IMR-90 (cell line): Measurements from ENCODE around the gene DAPK1. TPM values are rescaled to one million over a fixed set of nuclear protein-coding genes. Genes with fewer than 3 reads are reported as not detected.

Experiments used
- ATAC-seq: fragments of 200-7000 bp; cut with Tn5 transposase; 2 replicates; pipeline ENCODE4 v1.9.1; 2020; ENCODE audit warnings: low read depth, mild to moderate bottlenecking, moderate library complexity
- BruUV-seq: library from RNA; stranded (reverse); fragments of 400-500 nt; replicated peaks from 2 replicates; lab custom pipeline; 2021; lab: Mats Ljungman, UMichigan
- CTCF ChIA-PET: fragments of 300-600 bp; formaldehyde crosslinking; extraction: SDS; loops from one replicate; lab custom pipeline; 2021; ENCODE audit warnings: antibody characterized with exemption; lab: Yijun Ruan, JAX
- POLR2A ChIA-PET: fragments of 300-600 bp; sonication (Branson Sonifier 250); formaldehyde crosslinking; loops from one replicate; lab custom pipeline; 2022; ENCODE audit warnings: antibody characterized with exemption; ENCODE audit not compliant: unreplicated experiment; lab: Charles Lee
- DNase-seq: peaks from one replicate; pipeline ENCODE4 v3.0.0; 2013
- H2AFZ ChIP-seq: replicated peaks from 2 replicates; pipeline ENCODE3; 2013; ENCODE audit warnings: low read length, mild to moderate bottlenecking; ENCODE audit not compliant: poor library complexity
- H2AK5ac ChIP-seq: 2 replicates; pipeline ENCODE4 v1.6.1; 2013; ENCODE audit warnings: low read depth, low read length, inconsistent platforms
- H2AK9ac ChIP-seq: replicated peaks from 2 replicates; pipeline ENCODE3; 2013; ENCODE audit warnings: mild to moderate bottlenecking, low read depth, low read length, moderate library complexity; ENCODE audit not compliant: poor library complexity
- H2BK120ac ChIP-seq: 2 replicates; pipeline ENCODE4 v1.6.1; 2013; ENCODE audit warnings: low read depth, low read length, inconsistent platforms
- H2BK15ac ChIP-seq: 3 replicates; pipeline ENCODE4 v1.6.1; 2013; ENCODE audit warnings: low read depth, low read length, inconsistent platforms
- H2BK20ac ChIP-seq: 2 replicates; pipeline ENCODE4 v1.6.1; 2013; ENCODE audit warnings: low read depth, mild to moderate bottlenecking, inconsistent platforms, low read length, moderate library complexity
- H2BK5ac ChIP-seq: 2 replicates; pipeline ENCODE4 v1.6.1; 2013; ENCODE audit warnings: mild to moderate bottlenecking, low read depth, low read length, inconsistent platforms; ENCODE audit not compliant: poor library complexity, severe bottlenecking
- H3K14ac ChIP-seq: replicated peaks from 2 replicates; pipeline ENCODE4 v1.6.1; 2013; ENCODE audit warnings: low read depth, low read length, inconsistent platforms
- H3K18ac ChIP-seq: 2 replicates; pipeline ENCODE4 v1.6.1; 2013; ENCODE audit warnings: low read depth, low read length, control low read depth
- H3K23ac ChIP-seq: 2 replicates; pipeline ENCODE4 v1.6.1; 2013; ENCODE audit warnings: low read depth, low read length, inconsistent platforms
- H3K27ac ChIP-seq: 2 replicates; pipeline ENCODE4 v1.5.1; 2013; ENCODE audit warnings: mild to moderate bottlenecking, control low read depth, low read length; ENCODE audit not compliant: insufficient read depth
- H3K27me3 ChIP-seq: 2 replicates; pipeline ENCODE4 v1.6.1; 2013; ENCODE audit warnings: low read length; ENCODE audit not compliant: control insufficient read depth, insufficient read depth
- H3K36me3 ChIP-seq: 2 replicates; pipeline ENCODE4 v1.6.1; 2013; ENCODE audit warnings: low read length, mixed read lengths; ENCODE audit not compliant: control insufficient read depth, insufficient read depth
- H3K4ac ChIP-seq: 2 replicates; pipeline ENCODE4 v1.6.1; 2013; ENCODE audit warnings: low read depth, low read length, inconsistent platforms
- H3K4me1 ChIP-seq: 2 replicates; pipeline ENCODE4 v1.6.1; 2013; ENCODE audit warnings: low read length, mixed read lengths; ENCODE audit not compliant: control insufficient read depth, insufficient read depth
- H3K4me2 ChIP-seq: 2 replicates; pipeline ENCODE4 v1.6.1; 2013; ENCODE audit warnings: low read depth, mild to moderate bottlenecking, control low read depth, low read length, moderate library complexity
- H3K4me3 ChIP-seq: 2 replicates; pipeline ENCODE4 v1.5.1; 2013; ENCODE audit warnings: low read depth, mild to moderate bottlenecking, control low read depth, low read length, moderate library complexity; ENCODE audit not compliant: insufficient read depth
- H3K56ac ChIP-seq: 2 replicates; pipeline ENCODE4 v1.6.1; 2013; ENCODE audit warnings: low read length, inconsistent platforms; ENCODE audit not compliant: insufficient read depth; ENCODE audit errors: extremely low read depth
- H3K79me1 ChIP-seq, 2 experiments: 2 replicates each; pipeline ENCODE4 v1.6.1; 2013; ENCODE audit warnings: low read length in 2 of 2, inconsistent platforms in 1 of 2, low read depth in 1 of 2
- H3K9ac ChIP-seq: 2 replicates; pipeline ENCODE4 v1.6.1; 2013; ENCODE audit warnings: low read depth, low read length, control low read depth
- H3K9me1 ChIP-seq: 2 replicates; pipeline ENCODE4 v1.6.1; 2013; ENCODE audit warnings: low read length, inconsistent platforms; ENCODE audit not compliant: insufficient read depth
- H3K9me3 ChIP-seq: 2 replicates; pipeline ENCODE4 v1.6.1; 2013; ENCODE audit warnings: low read length; ENCODE audit not compliant: control insufficient read depth, insufficient read depth
- H4K20me1 ChIP-seq: 2 replicates; pipeline ENCODE4 v1.6.1; 2013; ENCODE audit warnings: low read length, inconsistent platforms; ENCODE audit not compliant: insufficient read depth
- H4K5ac ChIP-seq: 2 replicates; pipeline ENCODE4 v1.6.1; 2013; ENCODE audit warnings: mild to moderate bottlenecking, low read depth, low read length, control low read depth
- H4K8ac ChIP-seq, 2 experiments: 2 replicates each; pipeline ENCODE4 v1.6.1; 2013; ENCODE audit warnings: low read depth in 2 of 2, low read length in 2 of 2, control low read depth in 1 of 2, inconsistent platforms in 1 of 2
- H4K91ac ChIP-seq: 2 replicates; pipeline ENCODE4 v1.6.1; 2013; ENCODE audit warnings: low read depth, low read length, inconsistent platforms; ENCODE audit not compliant: insufficient read depth
- BHLHE40 ChIP-seq: fragments of 150-350 bp; IDR thresholded peaks from 2 replicates; pipeline ENCODE4 v1.6.1; 2016; ENCODE audit warnings: mild to moderate bottlenecking, low read depth, low read length
- CEBPB ChIP-seq: IDR thresholded peaks from 2 replicates; pipeline ENCODE4 v1.6.1; 2012; ENCODE audit warnings: low read depth, low read length, improper control_type of control experiment
- CHD1 ChIP-seq: IDR thresholded peaks from 2 replicates; pipeline ENCODE4 v1.6.1; 2012; ENCODE audit warnings: low read depth, low read length, improper control_type of control experiment
- ELK1 ChIP-seq: fragments of 150-350 bp; IDR thresholded peaks from 2 replicates; pipeline ENCODE4 v1.6.1; 2016; ENCODE audit warnings: low read depth, mild to moderate bottlenecking, low read length, moderate library complexity, borderline replicate concordance
- FOS ChIP-seq: fragments of 150-350 bp; IDR thresholded peaks from 2 replicates; pipeline ENCODE4 v1.6.1; 2016; ENCODE audit warnings: low read depth, low read length
- MAFK ChIP-seq: IDR thresholded peaks from 2 replicates; pipeline ENCODE4 v1.6.1; 2012; ENCODE audit warnings: low read depth, low read length, improper control_type of control experiment
- MAZ ChIP-seq: IDR thresholded peaks from 2 replicates; pipeline ENCODE4 v1.6.1; 2012; ENCODE audit warnings: low read depth, mild to moderate bottlenecking, low read length, improper control_type of control experiment, moderate library complexity, borderline replicate concordance
- MXI1 ChIP-seq: IDR thresholded peaks from 2 replicates; pipeline ENCODE4 v1.6.1; 2012; ENCODE audit warnings: low read depth, mild to moderate bottlenecking, low read length, moderate library complexity, borderline replicate concordance
- NFE2L2 ChIP-seq: fragments of 150-350 bp; IDR thresholded peaks from 2 replicates; pipeline ENCODE4 v1.6.1; 2016; ENCODE audit warnings: low read depth, mild to moderate bottlenecking, low read length
- POLR2A ChIP-seq: IDR thresholded peaks from 2 replicates; pipeline ENCODE4 v1.6.1; 2012; ENCODE audit warnings: mild to moderate bottlenecking, low read depth, low read length
- RAD21 ChIP-seq: IDR thresholded peaks from 2 replicates; pipeline ENCODE4 v1.6.1; 2012; ENCODE audit warnings: low read length, improper control_type of control experiment
- RCOR1 ChIP-seq: IDR thresholded peaks from 2 replicates; pipeline ENCODE4 v1.6.1; 2012; ENCODE audit warnings: mild to moderate bottlenecking, low read length, improper control_type of control experiment; ENCODE audit not compliant: insufficient replicate concordance
- RFX5 ChIP-seq: IDR thresholded peaks from 2 replicates; pipeline ENCODE4 v1.8.0; 2012; ENCODE audit warnings: low read depth, mild to moderate bottlenecking, low read length, moderate library complexity
- SMC3 ChIP-seq: fragments of 150-350 bp; IDR thresholded peaks from 2 replicates; pipeline ENCODE4 v1.6.1; 2016; ENCODE audit warnings: low read depth, mild to moderate bottlenecking, antibody characterized with exemption, low read length, moderate library complexity
- WGBS, 2 experiments: methylation state at CpG; one replicate each; pipeline versions ENCODE4 v1.1.5 to v1.1.7; 2013; ENCODE audit warnings: missing lambda C conversion rate in 2 of 2; ENCODE audit not compliant: insufficient read length in 1 of 2; ENCODE audit errors: extremely low coverage in 2 of 2; 5-methylcytosine and 5-hydroxymethylcytosine counted together
- dilution Hi-C: fragments of 300-500 bp; cut with HindIII; formaldehyde crosslinking; loops from one replicate; pipeline ENCODE4 v1.14.3; 2018; ENCODE audit warnings: low sequenced_read_pairs; ENCODE audit not compliant: unreplicated experiment
- in situ Hi-C: fragments of 300-500 bp; cut with MboI; formaldehyde crosslinking; loops from 3 replicates; pipeline ENCODE4 v1.14.3; 2019; ENCODE audit warnings: low sequenced_read_pairs, inconsistent platforms, mixed read lengths
- intact Hi-C: fragments of 100-400 bp; cut with micrococcal nuclease; formaldehyde crosslinking; loops from 2 replicates; pipeline ENCODE4 v1.10.0; 2022
- polyA plus RNA-seq, 3 experiments: library from polyadenylated mRNA; depleted of rRNA; stranded (reverse); fragments of >200 nt; gene quantifications; 2 replicates each; pipeline ENCODE4 v1.2.3, GENCODE V29; 2012; ENCODE audit warnings: low replicate concordance in 1 of 3
- total RNA-seq: library from RNA; depleted of rRNA; stranded (reverse); fragments of >200 nt; gene quantifications from 2 replicates; pipeline ENCODE4 v1.2.3, GENCODE V29; 2012
- TF ChIP-seq, protein P1 (sequence below): fragments of 150-350 bp; IDR thresholded peaks from 2 replicates; pipeline ENCODE4 v1.6.1; 2017; ENCODE audit warnings: mild to moderate bottlenecking, antibody characterized with exemption, low read length, low read depth
- TF ChIP-seq, protein P2 (sequence below): conservative IDR thresholded peaks from 2 replicates; pipeline ENCODE4 v1.5.1; 2012; ENCODE audit warnings: mild to moderate bottlenecking, low read depth, low read length, improper control_type of control experiment

DAPK1 gene
- total and polyA plus RNA-seq, 2 of the 4 experiments (the other 2 are of a cell fraction): under 0.01 to 0.03 TPM

DNA sequence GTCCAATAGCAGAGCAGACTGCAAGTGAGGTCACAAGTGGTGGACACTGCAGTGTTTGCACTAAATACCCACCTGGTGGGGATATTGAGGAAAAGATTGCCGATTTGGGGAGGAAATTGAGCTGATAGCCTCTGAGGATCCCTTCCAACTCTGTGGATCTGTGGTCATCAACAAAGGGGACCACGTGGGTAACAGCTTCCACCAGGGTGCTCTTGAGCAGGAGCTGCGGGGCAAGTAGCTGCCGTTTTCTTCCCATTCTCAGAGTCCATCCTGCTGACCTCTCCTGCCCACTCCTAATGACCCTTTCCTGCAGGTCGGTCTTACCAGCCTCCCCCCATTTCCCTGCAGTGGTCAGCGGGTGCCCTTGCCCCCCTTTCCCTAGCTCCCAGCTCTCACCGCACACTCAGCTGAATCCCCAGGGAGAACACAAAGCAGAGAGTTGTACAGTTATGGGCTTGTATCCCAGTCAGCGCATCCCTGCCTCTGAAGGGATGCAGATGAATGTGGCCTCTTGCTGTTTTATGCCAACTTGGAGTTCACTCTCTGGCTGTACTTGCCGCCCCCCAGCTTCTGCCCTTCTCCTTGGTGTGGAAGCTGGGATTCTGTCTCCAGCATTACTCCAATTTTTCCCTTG is 18.0 kb downstream of the DAPK1 start:
- WGBS, 2 experiments: no CpG with 5 or more reads among the region's 9 CpGs
- Histone ChIP-seq H2BK120ac (no peak overlapping the region), H3K56ac (no peak overlapping the region), H3K4me2 (no peak overlapping the region), H4K91ac (no peak overlapping the region), H3K4me1 (no peaks in the 10 kb centered on the region), H3K9ac (no peak overlapping the region), H3K9me1 (no peaks in the 10 kb centered on the region), H3K36me3 (no peaks in the 10 kb centered on the region), H3K14ac (no peak overlapping the region), H4K20me1 (no peaks in the 10 kb centered on the region), H3K27me3 (no peaks in the 10 kb centered on the region), H3K4ac (no peak overlapping the region), H3K27ac (no peak overlapping the region), H2BK5ac (no peak overlapping the region), H2BK15ac (no peak overlapping the region), H4K5ac (no peak overlapping the region), H3K18ac (no peak overlapping the region), H3K23ac (no peak overlapping the region), H2BK20ac (no peak overlapping the region), H2AK9ac (no peak overlapping the region), H2AFZ (no peak overlapping the region), H3K9me3 (peaks cover 3% of the 10 kb centered on the region; the same call in 1 of the 2 replicates), H2AK5ac (no peak overlapping the region), H3K79me1 (no peaks in the 10 kb centered on the region), H4K8ac (no peak overlapping the region), H3K4me3 (no peak overlapping the region)
- in situ Hi-C loops: no loop called here
- dilution Hi-C loops: no loop called here
- no peak for DNase-seq
- ChIA-PET POLR2A (no interaction called here), CTCF (no interaction called here)
- intact Hi-C loops: no loop called here
- BruUV-seq: no TSS peak
- no peak for ATAC-seq
- TF ChIP-seq, protein P1, sequence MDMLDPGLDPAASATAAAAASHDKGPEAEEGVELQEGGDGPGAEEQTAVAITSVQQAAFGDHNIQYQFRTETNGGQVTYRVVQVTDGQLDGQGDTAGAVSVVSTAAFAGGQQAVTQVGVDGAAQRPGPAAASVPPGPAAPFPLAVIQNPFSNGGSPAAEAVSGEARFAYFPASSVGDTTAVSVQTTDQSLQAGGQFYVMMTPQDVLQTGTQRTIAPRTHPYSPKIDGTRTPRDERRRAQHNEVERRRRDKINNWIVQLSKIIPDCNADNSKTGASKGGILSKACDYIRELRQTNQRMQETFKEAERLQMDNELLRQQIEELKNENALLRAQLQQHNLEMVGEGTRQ: no peak
- TF ChIP-seq CHD1 (no peak), CEBPB (no peak), SMC3 (no peak), ELK1 (no peak), NFE2L2 (no peak), MAFK (no peak), RAD21 (no peak), RCOR1 (no peak), FOS (no peak), RFX5 (no peak), BHLHE40 (no peak), POLR2A (no peak), MXI1 (no peak), MAZ (no peak)
- TF ChIP-seq, protein P2, sequence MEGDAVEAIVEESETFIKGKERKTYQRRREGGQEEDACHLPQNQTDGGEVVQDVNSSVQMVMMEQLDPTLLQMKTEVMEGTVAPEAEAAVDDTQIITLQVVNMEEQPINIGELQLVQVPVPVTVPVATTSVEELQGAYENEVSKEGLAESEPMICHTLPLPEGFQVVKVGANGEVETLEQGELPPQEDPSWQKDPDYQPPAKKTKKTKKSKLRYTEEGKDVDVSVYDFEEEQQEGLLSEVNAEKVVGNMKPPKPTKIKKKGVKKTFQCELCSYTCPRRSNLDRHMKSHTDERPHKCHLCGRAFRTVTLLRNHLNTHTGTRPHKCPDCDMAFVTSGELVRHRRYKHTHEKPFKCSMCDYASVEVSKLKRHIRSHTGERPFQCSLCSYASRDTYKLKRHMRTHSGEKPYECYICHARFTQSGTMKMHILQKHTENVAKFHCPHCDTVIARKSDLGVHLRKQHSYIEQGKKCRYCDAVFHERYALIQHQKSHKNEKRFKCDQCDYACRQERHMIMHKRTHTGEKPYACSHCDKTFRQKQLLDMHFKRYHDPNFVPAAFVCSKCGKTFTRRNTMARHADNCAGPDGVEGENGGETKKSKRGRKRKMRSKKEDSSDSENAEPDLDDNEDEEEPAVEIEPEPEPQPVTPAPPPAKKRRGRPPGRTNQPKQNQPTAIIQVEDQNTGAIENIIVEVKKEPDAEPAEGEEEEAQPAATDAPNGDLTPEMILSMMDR: no peak
